OCI-LY7 (cell line): ENCODE data around the gene PSMB10. TPM values are rescaled to one million over a fixed set of nuclear protein-coding genes. Genes with fewer than 3 reads are reported as not detected.

Experiments
- BruUV-seq: library from RNA; stranded (reverse); fragments of 400-500 nt; replicated peaks from 2 replicates; lab custom pipeline; 2021; lab: Mats Ljungman, UMichigan
- CTCF ChIA-PET: fragments of 300-600 bp; sonication (Branson Sonifier 250); formaldehyde crosslinking; loops from one replicate; lab custom pipeline; 2022; ENCODE audit warnings: antibody characterized with exemption; ENCODE audit not compliant: unreplicated experiment; lab: Charles Lee
- POLR2A ChIA-PET: fragments of 300-600 bp; sonication (Branson Sonifier 250); formaldehyde crosslinking; loops from one replicate; lab custom pipeline; 2022; ENCODE audit warnings: antibody characterized with exemption; lab: Charles Lee
- DNase-seq: peaks from one replicate; pipeline ENCODE4 v3.0.0-alpha.2; 2015; ENCODE audit warnings: low spot score
- H2AFZ ChIP-seq: fragments of 200-600 bp; sonication (generic), shearing (Covaris generic); 2 replicates; pipeline ENCODE4 v1.6.1; 2014; ENCODE audit warnings: mild to moderate bottlenecking, antibody characterized with exemption, low read length, moderate library complexity
- H3K27ac ChIP-seq: fragments of 200-600 bp; sonication (generic); 2 replicates; pipeline ENCODE4 v1.5.1; 2014; ENCODE audit warnings: mixed run types, low read depth, mild to moderate bottlenecking, moderate library complexity, low read length, inconsistent platforms; ENCODE audit not compliant: poor library complexity, severe bottlenecking
- H3K36me3 ChIP-seq: fragments of 200-600 bp; sonication (generic); 2 replicates; pipeline ENCODE4 v1.6.1; 2014; ENCODE audit warnings: mild to moderate bottlenecking, antibody characterized with exemption, low read length, moderate library complexity, mixed read lengths; ENCODE audit not compliant: insufficient read depth
- H3K4me1 ChIP-seq: fragments of 200-600 bp; sonication (generic); 2 replicates; pipeline ENCODE4 v1.5.1; 2014; ENCODE audit warnings: mild to moderate bottlenecking, low read length; ENCODE audit not compliant: insufficient read depth, poor library complexity, severe bottlenecking
- H3K4me2 ChIP-seq: fragments of 200-600 bp; sonication (generic); 2 replicates; pipeline ENCODE4 v1.6.1; 2014; ENCODE audit warnings: mild to moderate bottlenecking, low read length
- H3K4me3 ChIP-seq: fragments of 200-600 bp; sonication (generic); 2 replicates; pipeline ENCODE4 v1.5.1; 2014; ENCODE audit warnings: mild to moderate bottlenecking, low read depth, low read length; ENCODE audit not compliant: poor library complexity, severe bottlenecking
- H3K79me2 ChIP-seq: fragments of 200-600 bp; sonication (generic); 2 replicates; pipeline ENCODE4 v1.6.1; 2016; ENCODE audit warnings: low read depth, mild to moderate bottlenecking, low read length, moderate library complexity, mixed read lengths; ENCODE audit not compliant: insufficient read depth
- H3K9me2 ChIP-seq: fragments of 200-600 bp; sonication (generic); 2 replicates; pipeline ENCODE4 v1.6.1; 2016; ENCODE audit warnings: mild to moderate bottlenecking, low read length, mixed read lengths; ENCODE audit not compliant: insufficient read depth
- H3K9me3 ChIP-seq: fragments of 200-600 bp; sonication (generic); 2 replicates; pipeline ENCODE4 v1.6.1; 2014; ENCODE audit warnings: mild to moderate bottlenecking, mixed run types, low read length, mixed read lengths
- H4K20me1 ChIP-seq: fragments of 200-600 bp; sonication (generic); 2 replicates; pipeline ENCODE4 v1.6.1; 2014; ENCODE audit warnings: mild to moderate bottlenecking, antibody characterized with exemption, low read length, moderate library complexity, mixed read lengths; ENCODE audit not compliant: insufficient read depth
- CTCF ChIP-seq: fragments of 200-600 bp; sonication (generic); conservative IDR thresholded peaks from 2 replicates; pipeline ENCODE4 v1.5.1; 2014; ENCODE audit warnings: mild to moderate bottlenecking, antibody characterized with exemption, low read length, moderate library complexity, mixed read lengths
- EZH2phosphoT487 ChIP-seq: fragments of 200-600 bp; sonication (generic); IDR thresholded peaks from 2 replicates; pipeline ENCODE4 v1.6.1; 2018; ENCODE audit warnings: low read depth, borderline replicate concordance, mild to moderate bottlenecking, mixed run types, antibody characterized with exemption, low read length, moderate library complexity, mixed read lengths
- intact Hi-C: fragments of 100-400 bp; cut with micrococcal nuclease; formaldehyde crosslinking; loops from one replicate; pipeline ENCODE4 v1.10.0; 2022; ENCODE audit not compliant: unreplicated experiment
- total RNA-seq, 2 experiments: library from RNA; depleted of rRNA in 1 of 2; stranded (reverse); fragments of >200 nt in 1 of 2; shearing (Covaris generic) in 1 of 2; gene quantifications; 2 replicates each; pipeline ENCODE4 v1.2.3, GENCODE V29; 2014 to 2022

The PSMB10 gene
- total RNA-seq, 2 experiments from 2014 or later: 89.9 to 179 TPM

GRCh38 chr16:67923414-67924116, 13.1 kb downstream of the PSMB10 start:
- no TSS peak for BruUV-seq
- Histone ChIP-seq H4K20me1 (peaks cover 4% of the 10 kb centered on the region; the same call in 1 of the 2 replicates), H3K4me3 (no peak overlapping the region), H3K27ac (no peak overlapping the region), H3K4me1 (peaks cover 10% of the 10 kb centered on the region), H3K4me2 (no peak overlapping the region), H3K9me2 (no peaks in the 10 kb centered on the region), H3K36me3 (peaks cover 11% of the 10 kb centered on the region; the same call in 1 of the 2 replicates), H3K79me2 (no peaks in the 10 kb centered on the region), H2AFZ (no peak overlapping the region), H3K9me3 (no peaks in the 10 kb centered on the region)
- no peak for DNase-seq
- TF ChIP-seq CTCF (no peak), EZH2phosphoT487 (no peak)
- ChIA-PET CTCF (no interaction called here), POLR2A (interaction anchor here (0.6 kb wide), 1 partner anchor 323 kb away, joined by 3 read pairs; no protein-coding TSS in a partner anchor)
- intact Hi-C loops: no loop called here

GRCh38 chr16:67922740-67923139, 13.9 kb downstream of the PSMB10 start:
- Histone ChIP-seq H3K36me3 (0 out of 2 replicates have a peak, but pooled peaks cover 4% of the 10 kb centered on the region), H3K4me1 (peaks cover 10% of the 10 kb centered on the region), H3K4me2 (no peak overlapping the region), H3K9me3 (no peaks in the 10 kb centered on the region), H2AFZ (no peak overlapping the region), H3K27ac (no peak overlapping the region), H3K9me2 (no peaks in the 10 kb centered on the region), H3K79me2 (no peaks in the 10 kb centered on the region), H4K20me1 (no peaks in the 10 kb centered on the region; the same call in 1 of the 2 replicates), H3K4me3 (no peak overlapping the region)
- intact Hi-C loops: no loop called here
- CTCF ChIA-PET: no interaction called here
- POLR2A ChIA-PET: interaction anchor here (0.6 kb wide), 1 partner anchor 324 kb away, joined by 3 read pairs; no protein-coding TSS in a partner anchor
- no peak for TF ChIP-seq EZH2phosphoT487
- TF ChIP-seq CTCF: no peak
- no peak for DNase-seq
- BruUV-seq: no TSS peak

- TF ChIP-seq EZH2phosphoT487: no peak
- TF ChIP-seq CTCF: no peak
- Histone ChIP-seq H3K27ac (no peak overlapping the region), H3K4me3 (no peak overlapping the region), H3K4me2 (no peak overlapping the region), H3K79me2 (no peaks in the 10 kb centered on the region), H3K4me1 (peaks cover 10% of the 10 kb centered on the region), H3K9me3 (no peaks in the 10 kb centered on the region), H3K9me2 (no peaks in the 10 kb centered on the region), H2AFZ (no peak overlapping the region), H3K36me3 (0 out of 2 replicates have a peak, but pooled peaks cover under 1% of the 10 kb centered on the region), H4K20me1 (no peaks in the 10 kb centered on the region; the same call in 1 of the 2 replicates)
- no TSS peak for BruUV-seq
- intact Hi-C loops: no loop called here
- ChIA-PET CTCF (no interaction called here), POLR2A (no interaction called here)
- DNase-seq: no peak
These were observed 14.4 kb downstream of the PSMB10 start for GRCh38 chr16:67922221-67922620.
